ENCODE data around the gene ESRRA.

Gene ESRRA

DNA sequence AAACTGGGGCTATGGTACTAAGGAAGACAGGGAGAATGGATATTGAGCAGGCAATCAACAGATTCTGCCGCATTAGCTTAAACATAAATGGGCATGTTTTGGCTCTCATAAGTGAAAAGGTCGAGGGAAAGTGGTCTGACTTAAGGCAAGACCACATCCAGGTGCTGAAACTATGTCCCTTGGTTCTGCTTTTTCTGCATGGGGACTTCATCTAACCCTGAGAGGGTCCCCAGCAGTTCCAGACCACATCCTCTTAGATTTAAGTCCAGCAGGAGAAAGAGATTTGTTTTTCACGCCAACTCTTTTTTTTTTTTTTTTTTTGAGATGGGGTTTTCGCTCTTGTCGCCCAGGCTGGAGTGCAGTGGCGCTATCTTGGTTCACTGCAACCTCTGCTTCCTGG lies 59.1 kb downstream of the ESRRA start:
- no peak for DNase-seq (ENCODE audit: low read depth in 3 of 3, low spot score in 1 of 3)

DNA sequence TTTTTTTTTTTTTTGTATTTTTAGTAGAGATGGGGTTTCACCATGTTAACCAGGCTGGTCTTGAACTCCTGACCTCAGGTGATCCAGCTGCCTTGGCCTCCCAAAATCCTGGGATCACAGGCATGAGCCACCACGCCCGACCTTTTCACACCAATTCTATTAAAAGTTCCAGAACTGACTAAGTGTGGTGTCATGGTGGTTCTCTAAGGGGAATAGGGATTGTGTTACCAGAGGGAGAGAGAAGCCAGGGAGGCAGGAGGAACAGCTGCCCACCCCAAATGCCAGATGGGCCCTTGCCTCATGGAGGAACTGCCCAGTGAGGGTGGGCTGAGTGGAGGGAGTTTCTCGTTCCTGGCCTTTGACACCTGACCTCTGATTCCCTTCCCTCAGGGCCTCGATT lies 59.6 kb downstream of the ESRRA start:
- DNase-seq (ENCODE audit: low read depth in 3 of 3, low spot score in 1 of 3), result no peak

Data from stimulated activated CD4-positive, alpha-beta T cell treated with anti-CD3 and anti-CD28 coated beads, TNF-alpha, amount 100 ng/mL, for 1 hour (primary cell).